ENCODE results near the gene NCAPG.

- TF ChIP-seq EZH2 (IDR thresholded peaks at IDR 0.05) (no peak), POLR2AphosphoS5 (IDR thresholded peaks at IDR 0.05; ENCODE audit: borderline replicate concordance, low read depth, low read length) (no peak), FOXP2 (optimal IDR thresholded peaks at IDR 0.05; ENCODE audit: control extremely low read depth, extremely low read length, insufficient read depth) (no peak)
Observed at GRCh38 chr4:17762726-17763125, 48.1 kb upstream of the NCAPG start.

All from SK-N-MC (cell line).